Measurements from ENCODE around the gene AGBL1.

DNA sequence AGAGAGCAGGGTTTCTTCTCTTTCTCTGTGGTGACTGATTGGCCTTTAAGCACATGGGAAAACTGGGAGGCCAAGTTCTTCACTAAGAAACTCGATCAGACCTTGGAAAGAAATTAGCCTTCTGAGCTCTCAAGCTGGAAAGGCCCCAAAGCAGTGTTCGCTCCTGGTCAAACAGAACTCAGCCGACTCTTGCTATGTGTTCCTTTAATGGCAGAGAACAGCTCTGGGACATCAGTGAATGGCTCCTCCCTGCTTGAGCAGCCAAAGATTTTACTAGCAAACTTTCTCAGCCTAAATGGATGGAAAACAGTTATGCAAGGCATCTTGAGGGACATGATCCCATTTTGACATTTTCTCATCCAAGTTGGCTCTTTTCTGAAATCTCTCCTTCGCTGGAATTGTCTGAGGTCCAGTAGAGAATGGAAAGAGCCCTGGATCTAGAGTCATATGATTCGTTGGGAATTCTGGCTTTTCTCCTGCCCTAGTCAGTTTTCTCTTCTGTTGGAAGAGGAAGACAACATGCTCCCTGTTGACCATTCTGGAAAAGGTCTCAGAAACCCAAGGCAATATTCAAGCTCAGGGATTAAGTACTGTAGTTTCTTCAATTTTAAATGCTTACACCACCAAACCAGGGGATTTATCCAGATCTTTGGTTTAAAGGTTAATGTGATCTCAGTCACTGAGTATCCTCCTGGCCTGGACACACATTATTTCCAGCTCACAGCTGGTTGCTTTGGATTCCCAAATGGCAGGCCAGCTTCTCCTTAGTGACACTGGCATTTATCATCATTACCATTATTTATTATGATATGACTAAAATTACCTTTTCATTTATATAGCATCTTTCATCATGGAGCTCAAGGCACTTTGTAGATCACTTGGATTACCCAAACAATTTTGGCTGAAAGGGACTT is 319.6 kb downstream of the AGBL1 start:
- TF ChIP-seq CEBPB (IDR thresholded peaks at IDR 0.05) (no peak), TAF1 (IDR thresholded peaks at IDR 0.05; ENCODE audit: low read depth) (no peak), CREB1 (IDR thresholded peaks at IDR 0.05; ENCODE audit: low read depth) (no peak), EGR1 (IDR thresholded peaks at IDR 0.05) (no peak), YY1 (IDR thresholded peaks at IDR 0.05; ENCODE audit: low read depth) (no peak), RAD21 (IDR thresholded peaks at IDR 0.05; ENCODE audit: low read depth) (no peak), NFIC (IDR thresholded peaks at IDR 0.05) (no peak), TCF12 (IDR thresholded peaks at IDR 0.05; ENCODE audit: low read depth) (no peak)
- TF ChIP-seq, protein P1, sequence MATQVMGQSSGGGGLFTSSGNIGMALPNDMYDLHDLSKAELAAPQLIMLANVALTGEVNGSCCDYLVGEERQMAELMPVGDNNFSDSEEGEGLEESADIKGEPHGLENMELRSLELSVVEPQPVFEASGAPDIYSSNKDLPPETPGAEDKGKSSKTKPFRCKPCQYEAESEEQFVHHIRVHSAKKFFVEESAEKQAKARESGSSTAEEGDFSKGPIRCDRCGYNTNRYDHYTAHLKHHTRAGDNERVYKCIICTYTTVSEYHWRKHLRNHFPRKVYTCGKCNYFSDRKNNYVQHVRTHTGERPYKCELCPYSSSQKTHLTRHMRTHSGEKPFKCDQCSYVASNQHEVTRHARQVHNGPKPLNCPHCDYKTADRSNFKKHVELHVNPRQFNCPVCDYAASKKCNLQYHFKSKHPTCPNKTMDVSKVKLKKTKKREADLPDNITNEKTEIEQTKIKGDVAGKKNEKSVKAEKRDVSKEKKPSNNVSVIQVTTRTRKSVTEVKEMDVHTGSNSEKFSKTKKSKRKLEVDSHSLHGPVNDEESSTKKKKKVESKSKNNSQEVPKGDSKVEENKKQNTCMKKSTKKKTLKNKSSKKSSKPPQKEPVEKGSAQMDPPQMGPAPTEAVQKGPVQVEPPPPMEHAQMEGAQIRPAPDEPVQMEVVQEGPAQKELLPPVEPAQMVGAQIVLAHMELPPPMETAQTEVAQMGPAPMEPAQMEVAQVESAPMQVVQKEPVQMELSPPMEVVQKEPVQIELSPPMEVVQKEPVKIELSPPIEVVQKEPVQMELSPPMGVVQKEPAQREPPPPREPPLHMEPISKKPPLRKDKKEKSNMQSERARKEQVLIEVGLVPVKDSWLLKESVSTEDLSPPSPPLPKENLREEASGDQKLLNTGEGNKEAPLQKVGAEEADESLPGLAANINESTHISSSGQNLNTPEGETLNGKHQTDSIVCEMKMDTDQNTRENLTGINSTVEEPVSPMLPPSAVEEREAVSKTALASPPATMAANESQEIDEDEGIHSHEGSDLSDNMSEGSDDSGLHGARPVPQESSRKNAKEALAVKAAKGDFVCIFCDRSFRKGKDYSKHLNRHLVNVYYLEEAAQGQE (IDR thresholded peaks at IDR 0.05; ENCODE audit: low read depth), result no peak
- TF ChIP-seq, protein P2, sequence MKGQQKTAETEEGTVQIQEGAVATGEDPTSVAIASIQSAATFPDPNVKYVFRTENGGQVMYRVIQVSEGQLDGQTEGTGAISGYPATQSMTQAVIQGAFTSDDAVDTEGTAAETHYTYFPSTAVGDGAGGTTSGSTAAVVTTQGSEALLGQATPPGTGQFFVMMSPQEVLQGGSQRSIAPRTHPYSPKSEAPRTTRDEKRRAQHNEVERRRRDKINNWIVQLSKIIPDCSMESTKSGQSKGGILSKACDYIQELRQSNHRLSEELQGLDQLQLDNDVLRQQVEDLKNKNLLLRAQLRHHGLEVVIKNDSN (IDR thresholded peaks at IDR 0.05), result no peak
- TF ChIP-seq, protein P3, sequence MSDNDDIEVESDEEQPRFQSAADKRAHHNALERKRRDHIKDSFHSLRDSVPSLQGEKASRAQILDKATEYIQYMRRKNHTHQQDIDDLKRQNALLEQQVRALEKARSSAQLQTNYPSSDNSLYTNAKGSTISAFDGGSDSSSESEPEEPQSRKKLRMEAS (IDR thresholded peaks at IDR 0.05), result no peak

Measured in Ishikawa (cell line).